Karpas-422 (cell line): ENCODE results near the gene GRAMD1B. TPM values are rescaled to one million over a fixed set of nuclear protein-coding genes. Genes with fewer than 3 reads are reported as not detected.

Source experiments
- DNase-seq: peaks from one replicate; pipeline ENCODE4 v3.0.0-alpha.2; 2015
- H2AFZ ChIP-seq: fragments of 200-600 bp; sonication (generic); 2 replicates; pipeline ENCODE4 v1.6.1; 2014; ENCODE audit warnings: antibody characterized with exemption, low read length, mixed read lengths
- H3K27ac ChIP-seq: fragments of 200-600 bp; sonication (generic); 2 replicates; pipeline ENCODE4 v1.5.1; 2014; ENCODE audit warnings: mild to moderate bottlenecking, low read length, moderate library complexity
- H3K27me3 ChIP-seq: fragments of 200-600 bp; sonication (generic); 2 replicates; pipeline ENCODE4 v1.6.1; 2014; ENCODE audit warnings: low read length, mixed read lengths
- H3K36me3 ChIP-seq: fragments of 200-600 bp; sonication (generic); 2 replicates; pipeline ENCODE4 v1.6.1; 2014; ENCODE audit warnings: low read length, mixed read lengths; ENCODE audit not compliant: insufficient read depth
- H3K4me1 ChIP-seq: fragments of 200-600 bp; sonication (generic); 2 replicates; pipeline ENCODE4 v1.6.1; 2014; ENCODE audit warnings: mild to moderate bottlenecking, low read length, mixed read lengths
- H3K4me2 ChIP-seq: fragments of 200-600 bp; sonication (generic); 2 replicates; pipeline ENCODE4 v1.6.1; 2014; ENCODE audit warnings: low read length, low read depth, mild to moderate bottlenecking; ENCODE audit not compliant: poor library complexity, severe bottlenecking
- H3K4me3 ChIP-seq: fragments of 200-600 bp; sonication (generic); 2 replicates; pipeline ENCODE4 v1.5.1; 2014; ENCODE audit warnings: mild to moderate bottlenecking, antibody characterized with exemption, low read length, mixed read lengths
- H3K79me2 ChIP-seq: fragments of 200-600 bp; sonication (generic); 2 replicates; pipeline ENCODE4 v1.6.1; 2014; ENCODE audit warnings: mild to moderate bottlenecking, low read length, mixed read lengths
- H3K9ac ChIP-seq: fragments of 200-600 bp; sonication (generic); 2 replicates; pipeline ENCODE4 v1.6.0; 2014; ENCODE audit warnings: low read length
- H3K9me2 ChIP-seq: fragments of 200-600 bp; sonication (generic), shearing (Covaris generic); replicated peaks from 2 replicates; pipeline ENCODE4 v1.6.0; 2014; ENCODE audit warnings: mild to moderate bottlenecking, low read length, moderate library complexity; ENCODE audit not compliant: insufficient read depth
- H3K9me3 ChIP-seq: fragments of 300-700, 200-600 bp; sonication (generic); 2 replicates; pipeline ENCODE4 v1.6.1; 2014; ENCODE audit warnings: low read length, mixed read lengths
- H4K20me1 ChIP-seq: fragments of 200-600 bp; sonication (generic); 2 replicates; pipeline ENCODE4 v1.6.1; 2014; ENCODE audit warnings: mild to moderate bottlenecking, antibody characterized with exemption, low read length, low read depth; ENCODE audit not compliant: insufficient read depth
- total RNA-seq: library from RNA; depleted of rRNA; stranded (reverse); fragments of >200 nt; shearing (Covaris generic); gene quantifications from 2 replicates; pipeline ENCODE4 v1.2.3, GENCODE V29; 2014; ENCODE audit warnings: low replicate concordance

Gene GRAMD1B
- total RNA-seq, 1 experiment from 2014 or later, result 79.0 TPM

DNA sequence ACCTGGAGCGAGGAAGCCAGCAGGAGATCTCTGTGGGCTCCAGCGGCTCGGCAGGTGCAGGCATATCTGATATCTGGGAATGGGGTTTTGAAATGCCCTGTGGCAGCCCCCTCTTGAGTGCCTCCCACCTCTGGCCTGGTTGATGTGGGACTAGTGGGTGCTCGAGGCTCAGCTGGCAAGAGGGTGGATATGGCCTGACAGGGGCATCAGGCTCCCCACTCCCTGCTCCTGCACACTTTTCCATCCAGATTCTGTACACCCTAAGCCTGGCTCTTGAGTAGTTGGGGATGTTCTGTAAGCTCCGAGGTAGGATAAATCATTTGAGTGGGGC is 149.4 kb downstream of the GRAMD1B start:
- Histone ChIP-seq H3K9me3 (no peaks in the 10 kb centered on the region), H3K27me3 (no peaks in the 10 kb centered on the region), H3K9ac (no peak overlapping the region), H3K9me2 (no peaks in the 10 kb centered on the region), H3K36me3 (peaks cover 13% of the 10 kb centered on the region), H2AFZ (no peak overlapping the region), H3K27ac (peak overlapping the region; percentile 99), H3K79me2 (peaks cover 35% of the 10 kb centered on the region), H3K4me2 (no peak overlapping the region), H3K4me3 (no peak overlapping the region), H3K4me1 (peaks cover 74% of the 10 kb centered on the region), H4K20me1 (no peaks in the 10 kb centered on the region)
- no peak for DNase-seq

- Histone ChIP-seq H3K9me2 (no peaks in the 10 kb centered on the region), H3K4me2 (no peak overlapping the region), H3K27ac (peak overlapping the region; percentile 99), H3K4me3 (no peak overlapping the region), H3K27me3 (no peaks in the 10 kb centered on the region), H4K20me1 (no peaks in the 10 kb centered on the region), H3K9me3 (no peaks in the 10 kb centered on the region), H2AFZ (no peak overlapping the region), H3K79me2 (peaks cover 29% of the 10 kb centered on the region), H3K36me3 (peaks cover 15% of the 10 kb centered on the region), H3K4me1 (peaks cover 67% of the 10 kb centered on the region), H3K9ac (no peak overlapping the region)
- DNase-seq, result no peak
Observed at GRCh38 chr11:123580137-123580536, 150.1 kb downstream of the GRAMD1B start.

DNA sequence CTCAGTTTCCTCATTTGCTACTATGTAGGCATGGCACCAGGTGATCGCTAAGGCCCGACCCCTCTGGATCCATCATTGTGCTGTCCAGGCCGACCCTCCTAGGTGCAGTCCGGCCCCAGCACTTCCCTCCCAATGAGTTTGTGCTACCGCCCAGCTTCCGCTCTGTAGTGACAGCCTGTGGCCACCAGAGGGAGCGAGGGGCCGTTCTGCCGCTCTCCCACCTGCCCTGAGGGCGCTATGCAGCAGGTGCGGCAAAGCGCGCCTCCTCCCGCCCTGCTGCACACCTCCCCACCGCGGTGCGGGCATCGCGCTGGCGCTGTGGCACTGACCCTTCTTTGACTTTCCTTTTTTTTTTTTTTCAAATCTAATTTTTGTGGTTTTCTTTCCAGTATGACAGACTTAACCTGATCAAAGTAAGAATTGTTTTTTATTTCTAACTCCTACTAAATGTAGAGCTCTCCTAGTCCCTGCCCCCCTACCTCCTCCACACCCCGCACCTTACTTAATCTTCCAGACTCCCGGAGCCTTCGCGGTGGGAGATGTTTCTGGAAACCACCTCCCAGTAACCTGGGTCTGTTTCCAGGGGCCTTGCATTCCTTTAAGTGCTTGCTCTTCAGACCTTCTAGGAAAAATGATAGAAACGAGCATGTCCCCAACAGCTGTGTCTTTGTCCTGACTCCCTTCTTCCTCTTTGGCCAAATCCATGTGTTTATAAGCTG is 150.6 kb downstream of the GRAMD1B start:
- H3K79me2 ChIP-seq, result peaks cover 26% of the 10 kb centered on the region; the same call in 1 of the 2 replicates
- no peaks in the 10 kb centered on the region for H4K20me1 ChIP-seq
- no peak overlapping the region for H3K9ac ChIP-seq
- peaks cover 61% of the 10 kb centered on the region for H3K4me1 ChIP-seq
- no peak overlapping the region for H3K4me3 ChIP-seq
- peak overlapping the region; percentile 55 for H3K27ac ChIP-seq
- no peaks in the 10 kb centered on the region for H3K27me3 ChIP-seq
- H2AFZ ChIP-seq, result no peak overlapping the region
- H3K4me2 ChIP-seq, result no peak overlapping the region
- DNase-seq, result peak; percentile 82
- no peaks in the 10 kb centered on the region for H3K9me2 ChIP-seq
- H3K9me3 ChIP-seq, result no peaks in the 10 kb centered on the region
- H3K36me3 ChIP-seq, result peaks cover 15% of the 10 kb centered on the region

DNA sequence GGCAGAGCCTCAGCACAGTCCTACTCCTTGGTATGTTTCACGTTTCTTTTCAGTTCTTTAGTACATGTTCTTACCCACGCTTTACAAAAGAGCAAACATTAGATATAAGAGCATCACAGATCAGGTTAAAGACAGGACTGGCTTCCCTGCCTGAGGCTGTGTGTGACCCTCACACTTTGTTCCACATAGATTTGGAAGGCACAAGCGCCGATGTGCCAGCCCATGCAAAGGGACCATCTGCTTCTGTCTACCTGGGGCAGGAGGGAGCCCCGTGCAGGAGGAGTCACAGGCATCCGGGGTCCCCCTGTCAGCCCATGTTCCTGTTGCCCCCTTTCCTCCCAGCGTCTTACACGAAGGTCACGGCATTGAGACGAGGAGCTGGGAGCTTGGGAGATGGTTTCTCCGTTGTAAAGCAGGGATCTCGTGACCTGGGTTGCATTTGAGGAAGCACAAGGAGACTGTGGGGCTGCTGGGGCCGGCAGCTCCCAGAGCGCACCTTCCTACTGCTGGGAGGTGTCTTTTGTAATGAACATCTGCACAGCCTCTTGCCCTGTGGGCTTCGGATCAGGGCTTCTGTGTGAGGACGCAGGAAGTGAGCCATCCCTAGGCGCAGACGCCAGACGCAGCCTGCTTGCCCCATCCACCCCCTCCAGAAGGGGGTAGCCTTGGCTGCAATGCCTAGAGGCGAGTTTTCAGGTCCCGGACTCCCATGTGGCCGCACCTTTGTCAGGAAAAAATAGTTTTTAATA is 151.8 kb downstream of the GRAMD1B start:
- Histone ChIP-seq H3K4me2 (no peak overlapping the region), H3K36me3 (peaks cover 15% of the 10 kb centered on the region)
- DNase-seq, result no peak

GRCh38 chr11:123582992-123583504 is 153.0 kb downstream of the GRAMD1B start:
- Histone ChIP-seq H2AFZ (no peak overlapping the region), H3K79me2 (peaks cover 16% of the 10 kb centered on the region; the same call in 1 of the 2 replicates), H3K27ac (no peak overlapping the region), H3K9me2 (no peaks in the 10 kb centered on the region), H3K4me1 (peaks cover 38% of the 10 kb centered on the region), H3K4me3 (no peak overlapping the region), H4K20me1 (no peaks in the 10 kb centered on the region), H3K9me3 (no peaks in the 10 kb centered on the region), H3K36me3 (peaks cover 15% of the 10 kb centered on the region), H3K27me3 (no peaks in the 10 kb centered on the region), H3K9ac (no peak overlapping the region), H3K4me2 (no peak overlapping the region)
- DNase-seq, result no peak

More for the DNA sequence above, 151.8 kb downstream of the GRAMD1B start:
- peaks cover 50% of the 10 kb centered on the region for H3K4me1 ChIP-seq
- no peak overlapping the region for H2AFZ ChIP-seq
- H3K27me3 ChIP-seq, result no peaks in the 10 kb centered on the region
- H3K4me3 ChIP-seq, result no peak overlapping the region
- H3K9ac ChIP-seq, result no peak overlapping the region
- H3K79me2 ChIP-seq, result peaks cover 22% of the 10 kb centered on the region; the same call in 1 of the 2 replicates
- H3K9me3 ChIP-seq, result no peaks in the 10 kb centered on the region
- H3K9me2 ChIP-seq, result no peaks in the 10 kb centered on the region
- peak overlapping the region; percentile 55; the same call in 1 of the 2 replicates for H3K27ac ChIP-seq
- no peaks in the 10 kb centered on the region for H4K20me1 ChIP-seq

- Histone ChIP-seq H3K4me3 (no peak overlapping the region), H3K27ac (no peak overlapping the region), H4K20me1 (no peaks in the 10 kb centered on the region), H3K79me2 (peaks cover 16% of the 10 kb centered on the region; the same call in 1 of the 2 replicates), H3K9ac (no peak overlapping the region), H3K4me1 (peaks cover 26% of the 10 kb centered on the region), H3K9me3 (no peaks in the 10 kb centered on the region), H3K4me2 (no peak overlapping the region), H2AFZ (no peak overlapping the region), H3K9me2 (no peaks in the 10 kb centered on the region), H3K36me3 (peaks cover 15% of the 10 kb centered on the region), H3K27me3 (no peaks in the 10 kb centered on the region)
- DNase-seq, result no peak
Observed at GRCh38 chr11:123584186-123584585, 154.1 kb downstream of the GRAMD1B start.

GRCh38 chr11:123584737-123585136 is 154.7 kb downstream of the GRAMD1B start:
- peaks cover 15% of the 10 kb centered on the region for H3K36me3 ChIP-seq
- H3K4me1 ChIP-seq, result peaks cover 21% of the 10 kb centered on the region
- no peak for DNase-seq
- H3K9ac ChIP-seq, result no peak overlapping the region
- no peak overlapping the region for H2AFZ ChIP-seq
- no peaks in the 10 kb centered on the region for H4K20me1 ChIP-seq
- H3K79me2 ChIP-seq, result peaks cover 15% of the 10 kb centered on the region; the same call in 1 of the 2 replicates
- no peaks in the 10 kb centered on the region for H3K9me2 ChIP-seq
- H3K9me3 ChIP-seq, result no peaks in the 10 kb centered on the region
- H3K4me2 ChIP-seq, result no peak overlapping the region
- H3K27ac ChIP-seq, result no peak overlapping the region
- no peak overlapping the region for H3K4me3 ChIP-seq
- no peaks in the 10 kb centered on the region for H3K27me3 ChIP-seq

DNA sequence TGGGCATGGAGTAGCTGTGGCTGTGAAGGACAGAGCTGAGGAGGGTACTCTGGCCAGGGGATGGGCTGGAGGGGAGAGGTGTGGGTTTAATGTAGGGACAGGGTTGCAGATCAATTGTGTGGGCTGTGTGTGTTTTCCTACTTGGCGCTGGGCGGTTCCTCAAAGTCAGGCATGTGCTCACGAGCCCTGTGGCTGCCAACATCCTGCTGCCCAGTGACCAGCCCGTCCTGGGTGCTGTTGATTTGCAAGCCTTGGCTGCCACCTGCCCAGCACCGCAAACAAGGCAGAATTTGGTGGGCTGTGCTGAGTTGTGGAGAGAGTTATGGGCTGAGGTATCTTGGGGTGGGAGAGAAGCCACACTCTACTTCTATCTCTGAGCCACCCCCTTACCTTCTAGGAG is 155.1 kb downstream of the GRAMD1B start:
- H3K9me3 ChIP-seq, result no peaks in the 10 kb centered on the region
- peaks cover 11% of the 10 kb centered on the region; the same call in 1 of the 2 replicates for H3K79me2 ChIP-seq

More for the DNA sequence above, 155.1 kb downstream of the GRAMD1B start:
- no peak overlapping the region for H3K9ac ChIP-seq
- no peak for DNase-seq
- H3K4me2 ChIP-seq, result no peak overlapping the region
- no peak overlapping the region for H3K4me3 ChIP-seq
- no peak overlapping the region for H2AFZ ChIP-seq
- H3K27me3 ChIP-seq, result no peaks in the 10 kb centered on the region
- no peaks in the 10 kb centered on the region for H3K9me2 ChIP-seq
- H4K20me1 ChIP-seq, result no peaks in the 10 kb centered on the region
- no peak overlapping the region for H3K27ac ChIP-seq
- H3K36me3 ChIP-seq, result peaks cover 19% of the 10 kb centered on the region
- H3K4me1 ChIP-seq, result peaks cover 16% of the 10 kb centered on the region
